ENCODE measurements around the gene MARF1. TPM values are rescaled to one million over a fixed set of nuclear protein-coding genes. Genes with fewer than 3 reads are reported as not detected.
"Not testable (repeated sequence)": the region's sequence is repeated elsewhere in the genome, so short reads cannot be mapped to it uniquely, and the experiment has no call there.

The MARF1 gene
- total RNA-seq, 2 donors from 2014 or later: 70.8 to 134 TPM

DNA sequence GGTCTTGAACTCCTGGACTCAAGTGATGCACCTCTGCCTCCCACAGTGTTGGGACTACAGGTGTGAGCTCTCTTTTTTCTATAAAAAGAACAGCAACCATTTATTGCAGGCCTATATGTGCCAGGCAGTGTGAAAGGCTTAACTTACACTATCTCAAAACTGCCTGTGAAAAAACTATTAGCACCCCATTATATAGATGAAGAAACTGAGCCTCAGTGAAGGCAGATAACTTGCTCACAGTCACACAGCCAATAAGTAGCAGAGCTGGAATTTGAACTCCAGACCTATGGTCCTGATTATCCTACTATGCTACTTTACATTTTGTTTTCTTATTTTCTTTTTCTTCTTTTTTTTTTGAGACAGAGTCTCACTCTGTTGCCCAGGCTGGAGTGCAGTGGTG lies 22.2 kb upstream of the MARF1 start:
- H3K9me3 Mint-ChIP-seq: no peaks in the 10 kb centered on the region
- ATAC-seq: no peak
- peaks cover 3 to 23% of the 10 kb centered on the region in 2 donors for H3K36me3 Mint-ChIP-seq
- no peak overlapping the region for H3K27ac Mint-ChIP-seq
- no peak for DNase-seq (ENCODE audit: low spot score in 2 of 2)

DNA sequence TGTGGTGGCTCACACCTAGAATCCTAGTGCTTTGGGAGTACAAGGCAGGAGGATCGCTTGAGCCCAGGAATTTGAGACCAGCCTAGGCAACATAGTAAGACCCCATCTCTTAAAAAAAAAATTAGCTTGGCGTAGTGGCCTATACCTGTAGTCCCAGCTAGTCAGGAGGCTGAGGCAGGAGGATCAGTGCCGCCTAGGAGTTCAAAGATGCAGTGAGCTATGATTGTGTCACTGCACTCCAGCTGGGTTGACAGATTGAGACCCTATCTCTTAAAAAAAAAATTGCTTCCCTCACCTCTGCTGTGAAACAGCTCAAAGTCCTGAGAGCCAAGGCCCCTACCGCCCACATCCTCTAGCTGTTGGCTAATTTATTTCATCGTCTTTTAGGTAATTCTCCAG lies 17.2 kb upstream of the MARF1 start:
- H3K36me3 Mint-ChIP-seq: peaks cover 0 to 32% of the 10 kb centered on the region in 2 donors
- ATAC-seq (no peak), DNase-seq (ENCODE audit: low spot score in 2 of 2) (no peak)
- H3K27ac Mint-ChIP-seq: peak overlapping the region in 1 of 2 donors; percentile 46
- no peaks in the 10 kb centered on the region for H3K9me3 Mint-ChIP-seq

DNA sequence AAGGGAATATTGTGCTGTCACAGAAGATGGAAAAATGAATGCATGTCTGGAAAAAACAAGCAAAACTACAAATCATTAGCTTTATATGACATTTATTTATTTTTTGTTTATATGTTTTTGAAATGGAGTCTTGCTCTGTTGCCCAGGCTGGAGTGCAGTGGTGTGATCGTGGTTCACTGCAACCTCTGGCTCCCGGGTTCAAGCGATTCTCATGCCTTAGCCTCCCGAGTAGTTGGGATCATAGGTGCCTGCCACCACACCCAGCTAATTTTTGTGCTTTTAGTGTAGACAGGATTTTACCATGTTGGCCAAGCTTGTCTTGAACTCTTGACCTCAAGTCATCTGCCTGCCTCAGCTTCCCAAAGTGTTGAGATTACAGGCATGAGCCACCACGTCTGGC lies 15.6 kb upstream of the MARF1 start:
- peaks cover 0 to 32% of the 10 kb centered on the region in 2 donors for H3K36me3 Mint-ChIP-seq
- ATAC-seq (no peak), DNase-seq (ENCODE audit: low spot score in 2 of 2) (no peak)
- H3K9me3 Mint-ChIP-seq: no peaks in the 10 kb centered on the region
- H3K27ac Mint-ChIP-seq: peak overlapping the region; percentile 33 to 92

DNA sequence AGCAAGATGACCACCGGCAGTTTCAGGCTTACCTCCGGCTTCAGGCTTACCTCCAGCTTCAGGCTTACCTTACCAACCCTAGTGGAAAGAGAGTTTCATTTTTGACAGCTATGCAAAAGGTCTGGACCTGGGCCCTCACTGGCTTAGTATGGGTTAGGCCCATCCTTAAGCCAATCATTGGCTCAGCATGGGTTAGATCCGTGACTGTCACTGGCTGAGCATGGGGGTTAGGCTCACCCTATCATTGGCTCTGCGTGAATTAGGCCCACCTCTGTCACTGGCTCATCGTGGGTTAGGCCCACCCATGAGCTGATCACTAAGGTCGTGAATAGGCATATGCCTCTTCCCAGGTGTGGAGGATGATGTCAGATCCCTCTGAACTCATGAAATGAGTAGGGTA lies 15.2 kb upstream of the MARF1 start:
- Mint-ChIP-seq H3K27ac (no peak overlapping the region), H3K9me3 (no peaks in the 10 kb centered on the region), H3K36me3 (peaks cover 0 to 32% of the 10 kb centered on the region in 2 donors)
- DNase-seq (ENCODE audit: low spot score in 2 of 2): no peak
- no peak for ATAC-seq

DNA sequence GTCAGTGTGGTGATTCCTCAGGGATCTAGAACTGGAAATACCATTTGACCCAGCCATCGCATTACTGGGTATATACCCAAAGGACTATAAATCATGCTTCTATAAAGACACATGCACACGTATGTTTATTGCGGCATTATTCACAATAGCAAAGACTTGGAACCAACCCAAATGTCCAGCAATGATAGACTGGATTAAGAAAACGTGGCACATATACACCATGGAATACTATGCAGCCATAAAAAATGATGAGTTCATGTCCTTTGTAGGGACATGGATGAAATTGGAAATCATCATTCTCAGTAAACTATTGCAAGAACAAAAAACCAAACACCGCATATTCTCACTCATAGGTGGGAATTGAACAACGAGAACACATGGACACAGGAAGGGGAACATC lies 12.6 kb upstream of the MARF1 start:
- H3K36me3 Mint-ChIP-seq: peaks cover 5 to 21% of the 10 kb centered on the region in 2 donors
- not testable (repeated sequence) for H3K27ac Mint-ChIP-seq; DNase-seq (ENCODE audit: low spot score in 2 of 2); H3K9me3 Mint-ChIP-seq; ATAC-seq

DNA sequence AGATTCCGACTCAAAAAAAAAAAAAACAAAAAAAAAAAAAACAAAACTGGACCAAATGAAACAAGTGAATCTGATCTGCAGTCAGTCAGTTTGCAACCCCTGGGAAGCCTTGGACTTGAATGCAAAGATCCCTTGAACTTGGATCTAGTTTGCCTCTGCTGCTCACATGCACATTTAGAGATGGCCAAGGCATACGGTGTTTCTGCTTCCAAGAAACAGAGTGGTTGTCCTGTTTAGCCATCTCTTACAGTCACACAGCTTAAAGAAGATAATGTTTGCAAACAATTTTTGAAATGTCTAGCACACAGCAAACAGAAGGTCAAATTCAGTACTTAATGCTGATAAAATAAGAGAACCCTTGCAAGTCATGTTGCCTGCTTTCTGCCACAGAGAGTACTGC lies 11.6 kb upstream of the MARF1 start:
- Mint-ChIP-seq H3K36me3 (peaks cover 9 to 19% of the 10 kb centered on the region in 2 donors), H3K27ac (no peak overlapping the region), H3K9me3 (no peaks in the 10 kb centered on the region)
- ATAC-seq (no peak), DNase-seq (ENCODE audit: low spot score in 2 of 2) (no peak)

DNA sequence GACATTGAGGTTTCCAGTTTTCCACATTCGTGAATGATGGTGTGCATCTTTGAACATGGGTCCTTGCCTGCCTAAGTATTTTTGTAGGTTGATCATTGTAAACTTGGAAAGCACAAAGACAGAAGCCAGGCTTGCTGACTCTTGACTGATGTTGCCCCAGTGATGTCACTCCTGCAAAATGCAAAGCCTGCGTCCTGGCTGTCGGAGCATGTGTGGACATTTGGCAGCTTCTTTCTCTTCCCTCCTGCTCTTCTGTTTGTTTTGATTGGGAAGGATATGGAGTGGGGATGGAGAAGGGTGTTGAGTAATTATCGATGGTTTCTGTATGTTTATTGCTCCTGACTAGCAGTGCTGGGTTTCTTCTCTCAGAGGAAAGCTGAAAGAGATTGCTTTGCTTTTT lies 10.3 kb upstream of the MARF1 start:
- peaks cover 9 to 13% of the 10 kb centered on the region in 2 donors for H3K36me3 Mint-ChIP-seq
- no peak for DNase-seq (ENCODE audit: low spot score in 2 of 2)
- H3K9me3 Mint-ChIP-seq: no peaks in the 10 kb centered on the region
- no peak for ATAC-seq
- peak overlapping the region; percentile 48 to 75 for H3K27ac Mint-ChIP-seq

DNA sequence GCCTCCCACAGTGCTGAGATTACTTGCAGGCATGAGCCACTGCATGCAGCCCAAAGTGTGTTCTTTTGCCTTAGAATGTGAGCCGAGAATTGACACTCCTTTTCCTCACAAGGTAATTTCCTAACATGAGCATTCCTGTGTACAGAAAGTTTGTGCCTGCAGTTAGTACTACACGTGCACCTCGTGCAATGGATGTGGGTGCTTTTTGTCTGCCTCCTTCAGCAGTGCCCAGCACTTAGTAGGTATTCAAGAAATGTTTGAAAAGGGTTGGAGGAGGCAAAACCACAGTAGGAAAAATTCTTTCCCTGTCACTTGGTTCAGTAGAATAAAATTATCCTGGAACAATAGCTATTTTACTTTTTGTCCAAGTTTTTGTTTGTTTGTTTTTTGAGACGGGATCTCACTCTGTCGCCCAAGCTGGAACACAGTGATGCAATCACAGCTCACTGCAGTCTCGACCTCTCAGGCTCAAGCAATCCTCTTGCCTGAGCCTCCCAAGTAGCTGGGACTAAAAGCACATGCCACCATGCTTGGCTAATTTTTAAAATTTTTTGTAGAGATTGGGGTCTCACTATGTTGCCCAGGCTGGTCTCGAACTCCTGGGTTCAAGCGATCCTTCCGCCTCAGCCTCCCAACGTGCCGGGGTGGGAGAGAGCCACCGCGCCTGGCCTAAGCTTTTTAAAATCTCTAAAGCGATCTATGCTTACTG lies 9.5 kb upstream of the MARF1 start:
- H3K27ac Mint-ChIP-seq: peak overlapping the region; percentile 48 to 86
- H3K9me3 Mint-ChIP-seq: no peaks in the 10 kb centered on the region
- DNase-seq (ENCODE audit: low spot score in 2 of 2) (no peak), ATAC-seq (no peak)
- peaks cover 6 to 9% of the 10 kb centered on the region in 2 donors for H3K36me3 Mint-ChIP-seq

DNA sequence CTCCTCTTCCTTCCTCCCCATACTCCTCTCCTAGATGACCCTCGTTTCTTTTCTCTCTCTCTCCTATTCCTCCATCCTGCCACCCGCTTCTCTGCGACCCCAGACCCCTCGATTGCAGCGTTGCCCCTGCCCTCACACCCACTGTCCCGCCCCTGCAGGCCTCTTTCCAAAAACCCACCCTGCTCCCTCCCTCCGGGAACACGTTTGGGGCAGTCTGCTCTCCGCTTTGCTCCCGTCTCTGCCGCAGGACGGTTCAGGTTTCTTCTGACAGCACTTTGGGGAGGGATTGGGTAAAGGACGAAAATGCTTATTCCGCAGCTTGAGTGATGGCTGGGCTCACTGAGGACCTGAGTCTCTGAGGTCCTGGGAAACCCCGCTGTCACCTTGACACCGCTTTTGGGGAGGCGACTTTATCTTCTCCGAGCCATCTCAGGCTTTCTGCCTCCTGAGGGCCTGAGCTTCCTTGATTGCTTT lies 7.8 kb upstream of the MARF1 start:
- no peaks in the 10 kb centered on the region for H3K9me3 Mint-ChIP-seq
- DNase-seq (ENCODE audit: low spot score in 2 of 2) (peak; percentile 38 to 63), ATAC-seq (peak; percentile 52 to 64)
- peak overlapping the region; percentile 95 to 100 for H3K27ac Mint-ChIP-seq
- H3K36me3 Mint-ChIP-seq: peaks cover 0 to 9% of the 10 kb centered on the region in 2 donors

DNA sequence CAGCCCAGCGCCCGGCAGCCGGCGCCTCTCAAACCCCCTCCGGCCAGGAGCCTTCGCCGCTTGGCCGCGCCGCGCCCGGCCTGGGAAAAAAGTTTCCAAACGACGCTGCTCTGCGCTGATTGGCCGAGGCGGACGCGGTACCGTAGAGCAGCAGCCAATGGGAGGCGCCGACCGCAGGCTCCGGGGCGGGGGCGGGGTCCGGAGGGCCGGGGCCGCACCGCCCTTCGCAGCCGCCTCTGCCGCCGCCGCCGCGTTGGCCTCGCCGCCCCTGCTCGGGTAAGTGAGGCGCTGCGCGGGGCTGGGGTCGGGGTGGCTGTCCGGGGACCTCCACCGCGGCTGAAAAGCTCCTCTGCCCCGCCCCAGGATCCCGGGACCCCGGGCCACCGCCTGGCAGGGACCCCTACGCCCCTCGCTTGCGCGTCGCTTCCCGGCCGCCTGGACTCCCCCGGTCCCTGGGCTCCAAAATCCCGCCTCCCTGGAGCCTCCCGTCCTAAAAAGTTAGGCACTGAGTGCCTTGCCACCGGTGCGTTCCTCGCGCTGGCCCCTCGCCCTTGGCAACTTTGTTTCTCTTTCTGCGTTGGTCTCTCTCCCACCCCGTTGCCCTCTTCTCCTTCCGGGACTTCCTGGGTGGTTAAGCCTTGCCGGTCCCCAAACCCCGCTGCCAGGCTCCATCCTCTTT lies 7.2 kb upstream of the MARF1 start, which contains the start of gene NDE1:
Gene NDE1 (plus strand): TSS at position 227 of the 679 bp plus-strand sequence. CDS start 14,534 bp downstream, outside the sequence.
- Mint-ChIP-seq H3K36me3 (peaks cover 0 to 9% of the 10 kb centered on the region in 2 donors), H3K9me3 (no peaks in the 10 kb centered on the region), H3K27ac (peak within 1 kb of the TSS; percentile 95 to 100)
- peak; percentile 78 to 90 for DNase-seq (ENCODE audit: low spot score in 2 of 2)
- ATAC-seq: peak; percentile 96 to 98

DNA sequence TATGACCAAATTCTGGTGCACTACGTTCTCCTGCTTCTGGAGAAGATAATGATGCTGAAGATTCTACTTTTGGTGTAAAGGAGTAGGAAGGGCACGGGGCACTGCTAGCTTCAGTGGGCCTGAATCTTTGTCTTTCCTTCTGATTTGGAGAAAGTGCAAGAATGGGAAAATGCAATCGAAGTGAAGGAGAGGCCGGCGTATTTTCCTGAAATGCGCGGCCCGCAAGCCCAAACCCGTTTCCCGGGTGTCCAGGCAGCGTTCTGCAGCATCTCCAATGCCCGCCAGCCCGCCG lies 6.7 kb upstream of the MARF1 start:
- ATAC-seq: peak in 1 of 2 donors; percentile 0
- Mint-ChIP-seq H3K36me3 (peaks cover 0 to 9% of the 10 kb centered on the region in 2 donors), H3K9me3 (no peaks in the 10 kb centered on the region), H3K27ac (peak overlapping the region; percentile 93 to 95)
- no peak for DNase-seq (ENCODE audit: low spot score in 2 of 2)

DNA sequence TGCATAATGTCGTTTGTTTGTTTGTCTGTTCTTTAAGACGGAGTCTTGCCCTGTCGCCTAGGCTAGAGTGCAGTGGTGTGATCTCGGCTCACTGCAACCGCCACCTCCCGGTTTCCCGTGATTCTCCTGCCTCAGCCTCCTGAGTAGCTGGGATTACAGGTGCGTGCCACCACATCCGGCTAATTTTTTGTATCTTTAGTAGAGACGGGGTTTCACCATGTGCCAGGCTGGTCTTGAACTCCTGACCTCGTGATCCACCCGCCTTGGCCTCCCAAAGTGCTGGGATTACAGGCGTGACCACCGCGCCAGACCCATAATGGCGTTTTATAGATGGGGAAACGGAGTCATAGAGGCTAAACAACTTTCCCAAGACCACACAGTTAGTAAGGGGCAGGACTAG lies 6.4 kb upstream of the MARF1 start:
- DNase-seq (ENCODE audit: low spot score in 2 of 2); H3K9me3 Mint-ChIP-seq; H3K36me3 Mint-ChIP-seq; ATAC-seq: not testable (repeated sequence)
- peak overlapping the region; percentile 93 to 95 for H3K27ac Mint-ChIP-seq

DNA sequence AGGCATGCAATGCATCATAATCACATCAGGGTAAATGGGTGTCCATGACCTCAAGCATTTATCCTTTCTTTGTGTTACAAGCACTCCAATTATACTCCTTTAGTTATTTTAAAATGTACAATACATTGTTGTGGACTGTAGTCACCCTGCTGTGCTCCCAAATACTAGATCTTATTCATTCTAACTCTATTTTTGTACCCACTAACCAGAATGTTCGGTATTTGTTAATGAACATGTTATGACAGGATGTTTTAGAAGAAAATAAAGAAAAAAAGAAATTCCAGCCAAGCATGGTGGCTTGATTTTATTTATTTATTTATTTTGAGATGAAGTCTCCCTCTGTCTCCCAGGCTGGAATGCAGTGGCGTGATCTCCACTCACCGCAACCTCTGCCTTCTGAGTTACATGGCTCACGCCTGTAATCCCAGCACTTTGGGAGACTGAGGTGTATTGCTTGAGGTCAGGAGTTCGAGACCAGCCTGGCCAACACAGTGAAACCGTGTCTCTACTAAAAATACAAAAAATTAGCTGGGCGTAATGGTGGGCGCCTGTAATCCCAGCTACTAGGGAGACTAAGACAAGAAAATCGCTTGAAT lies 5.3 kb upstream of the MARF1 start:
- Mint-ChIP-seq H3K36me3 (peaks cover 0 to 9% of the 10 kb centered on the region in 2 donors), H3K27ac (no peak overlapping the region), H3K9me3 (no peaks in the 10 kb centered on the region)
- DNase-seq (ENCODE audit: low spot score in 2 of 2): no peak
- no peak for ATAC-seq

DNA sequence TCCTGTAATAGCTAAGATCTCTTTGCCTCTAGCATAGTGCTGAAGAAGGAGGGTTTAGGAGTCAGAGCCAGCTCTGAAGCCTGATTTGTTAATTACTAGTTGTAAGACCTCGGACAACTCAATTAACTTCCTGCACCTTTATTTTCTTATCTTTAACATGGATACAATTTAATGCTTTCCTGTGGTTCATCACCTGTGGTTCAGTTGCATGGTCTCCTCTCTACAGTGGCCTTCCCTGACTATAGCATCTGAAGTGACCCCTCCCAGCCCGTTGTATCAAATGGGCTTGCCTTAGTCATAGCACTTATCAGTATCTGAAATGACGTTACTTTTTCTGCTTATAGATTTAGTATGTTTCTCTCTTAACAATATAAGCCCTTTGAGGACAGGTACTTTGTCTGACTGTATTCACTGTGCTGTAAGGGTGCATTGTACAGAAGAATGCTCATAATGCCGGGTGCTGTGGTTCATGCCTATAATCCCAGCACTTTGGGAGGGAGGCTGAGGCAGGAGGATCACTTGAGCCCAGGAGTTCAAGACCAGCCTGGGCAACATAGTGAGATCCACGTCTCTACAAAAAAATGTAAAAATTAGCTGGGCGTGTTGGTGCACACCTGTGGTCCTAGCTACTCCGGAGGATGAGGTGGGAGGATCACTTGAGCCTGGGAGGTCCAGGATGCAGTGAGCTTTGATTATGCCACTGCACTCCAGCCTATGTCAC lies 4.5 kb upstream of the MARF1 start:
- Mint-ChIP-seq H3K27ac (no peak overlapping the region), H3K9me3 (no peaks in the 10 kb centered on the region), H3K36me3 (peaks cover 0 to 9% of the 10 kb centered on the region in 2 donors)
- ATAC-seq: no peak
- DNase-seq (ENCODE audit: low spot score in 2 of 2): no peak

DNA sequence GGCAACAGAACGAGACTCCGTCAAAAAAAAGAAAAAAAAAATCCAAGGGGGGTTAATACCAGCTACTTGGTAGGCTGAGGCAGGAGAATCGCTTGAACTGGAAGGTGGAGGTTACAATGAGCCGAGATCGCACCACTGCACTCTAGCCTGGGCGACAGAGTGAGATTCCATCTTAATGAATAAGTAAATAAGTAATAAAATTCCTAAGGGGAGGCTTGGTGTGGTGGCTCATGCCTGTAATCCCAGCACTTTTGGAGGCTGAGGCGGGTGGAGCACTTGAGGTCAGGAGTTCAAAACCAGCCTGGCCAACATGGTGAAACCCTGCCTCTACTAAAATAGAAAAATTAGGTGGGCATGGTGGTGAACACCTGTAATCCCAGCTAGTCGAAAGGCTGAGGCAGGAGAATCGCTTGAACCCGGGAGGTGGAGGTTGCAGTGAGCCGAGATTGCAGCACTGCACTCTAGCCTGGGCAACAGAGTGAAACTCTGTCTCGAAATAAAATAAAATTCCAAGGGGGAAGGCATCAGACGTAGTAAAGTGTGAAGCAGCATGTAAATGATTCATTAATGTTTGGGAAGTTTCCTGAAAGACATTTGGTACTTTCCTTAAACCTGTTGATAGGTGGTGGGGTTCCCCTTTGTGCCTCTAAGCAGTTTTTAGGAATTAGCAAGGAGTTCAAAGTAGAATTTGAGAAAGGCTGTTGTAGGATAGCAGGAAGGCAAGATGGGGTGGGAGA lies 3.8 kb upstream of the MARF1 start:
- not testable (repeated sequence) for H3K27ac Mint-ChIP-seq; DNase-seq (ENCODE audit: low spot score in 2 of 2); H3K9me3 Mint-ChIP-seq; ATAC-seq
- peaks cover 6 to 16% of the 10 kb centered on the region in 2 donors for H3K36me3 Mint-ChIP-seq

DNA sequence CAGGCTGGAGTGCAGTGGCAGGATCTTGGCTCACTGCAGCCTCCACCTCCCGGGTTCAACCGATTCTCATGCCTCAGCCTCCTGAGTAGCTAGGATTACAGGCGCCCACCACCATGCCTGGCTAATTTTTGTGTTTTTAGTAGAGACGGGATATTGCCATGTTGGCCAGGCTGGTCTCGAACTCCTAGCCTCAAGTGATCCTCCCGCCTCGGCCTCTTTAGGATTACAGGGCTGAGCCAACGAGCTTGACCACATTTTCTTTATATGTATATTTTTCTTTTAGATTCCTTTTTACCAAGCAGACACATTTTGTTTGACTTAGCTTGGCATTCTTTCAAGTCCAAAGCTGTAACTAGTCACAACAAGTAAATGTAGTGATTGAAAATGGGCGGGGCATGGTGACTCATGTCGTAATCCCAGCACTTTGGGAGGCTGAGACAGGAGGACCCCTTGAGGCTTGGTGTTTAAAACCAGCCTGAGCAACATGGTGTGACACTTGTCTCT lies 2.1 kb upstream of the MARF1 start:
- ATAC-seq; H3K9me3 Mint-ChIP-seq; H3K27ac Mint-ChIP-seq; H3K36me3 Mint-ChIP-seq; DNase-seq (ENCODE audit: low spot score in 2 of 2): not testable (repeated sequence)
